Cardiac fibroblast (primary cell): Measurements from ENCODE around the gene ZFP36L1.

Experiments used
- DNase-seq, 2 donors: peaks; one replicate each; pipeline versions ENCODE4 v3.0.0 to v3.0.0-alpha.2; 2010; ENCODE audit warnings: low read depth in 2 of 2
- H3K4me3 ChIP-seq, 2 donors: replicated peaks in 1 of 2; 1 replicate in 1 of 2; 2 replicates in 1 of 2; pipeline ENCODE4 v1.5.1; 2011; ENCODE audit warnings: low read depth in 2 of 2, low read length in 2 of 2, mild to moderate bottlenecking in 2 of 2, moderate library complexity in 1 of 2
- CTCF ChIP-seq: IDR thresholded peaks from one replicate; pipeline ENCODE4 v1.5.1; 2011; ENCODE audit warnings: low read depth, mild to moderate bottlenecking, low read length, inconsistent platforms

The ZFP36L1 gene

GRCh38 chr14:68791902-68792677 lies 777 bp downstream of the ZFP36L1 start:
- DNase-seq: peak; percentile 29 to 35
- peak overlapping the region; percentile 77 to 95 for H3K4me3 ChIP-seq
- TF ChIP-seq CTCF: no peak

DNA sequence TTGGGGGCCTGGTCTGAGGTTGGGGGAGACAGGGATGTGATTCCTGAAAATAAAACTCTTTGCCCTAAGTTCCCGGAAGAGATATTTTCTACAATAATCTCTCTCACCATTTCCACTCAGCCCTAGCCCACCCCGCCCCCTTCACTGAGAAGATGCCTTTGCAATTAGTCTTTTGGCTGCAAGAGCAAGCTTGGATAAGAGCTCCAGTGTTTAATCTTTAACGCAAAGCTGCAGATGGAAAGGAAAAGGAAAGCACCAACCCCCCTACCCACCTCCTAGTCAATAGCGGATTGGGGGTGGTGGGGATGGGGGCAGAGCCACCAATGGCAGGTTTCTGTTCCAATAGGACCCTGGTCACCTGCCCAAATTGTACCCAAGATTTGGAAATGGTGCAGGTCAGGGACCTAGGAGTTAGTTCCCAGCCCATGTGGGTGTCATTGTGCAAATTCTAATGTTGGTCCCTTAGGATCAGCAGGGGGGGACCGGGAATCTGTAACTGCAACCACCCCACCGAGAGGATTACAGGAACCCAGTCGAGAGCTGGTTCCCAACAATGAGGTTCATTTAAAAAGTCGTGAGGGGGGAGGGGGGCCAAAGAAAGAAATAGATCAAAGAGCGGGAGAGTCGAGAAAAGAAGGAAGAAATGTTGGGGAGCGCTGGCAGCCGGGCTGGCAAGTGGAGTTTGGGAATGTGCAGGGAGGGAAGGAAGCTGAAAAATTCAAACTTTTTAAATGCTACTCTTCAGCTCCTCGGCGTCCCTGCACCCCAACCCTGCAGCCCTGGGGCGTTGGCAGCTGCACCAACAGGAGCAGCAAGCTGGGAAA lies 1.6 kb downstream of the ZFP36L1 start:
- TF ChIP-seq CTCF: no peak
- H3K4me3 ChIP-seq: peak overlapping the region; percentile 77 to 95
- peak; percentile 43 to 47 for DNase-seq

- H3K4me3 ChIP-seq: peak overlapping the region; percentile 77 to 95
- no peak for TF ChIP-seq CTCF
- DNase-seq: peak in 1 of 2 donors; percentile 37
Observed at GRCh38 chr14:68790644-68791077, 2.2 kb downstream of the ZFP36L1 start.

GRCh38 chr14:68789821-68790643 lies 2.8 kb downstream of the ZFP36L1 start:
- no peak for TF ChIP-seq CTCF
- peak overlapping the region; percentile 77 to 95 for H3K4me3 ChIP-seq
- peak; percentile 46 to 61 for DNase-seq

GRCh38 chr14:68788996-68789820 lies 3.7 kb downstream of the ZFP36L1 start:
- TF ChIP-seq CTCF: peak; percentile 65
- DNase-seq: peak; percentile 77 to 83

More at GRCh38 chr14:68788996-68789820, 3.7 kb downstream of the ZFP36L1 start:
- peak overlapping the region; percentile 77 to 95 for H3K4me3 ChIP-seq
